ENCODE results near the gene YPEL5. TPM values are rescaled to one million over a fixed set of nuclear protein-coding genes. Genes with fewer than 3 reads are reported as not detected.

Gene YPEL5
- total RNA-seq, 8 experiments from 2014 or later = 40.0 to 106 (median 53.6) TPM

DNA sequence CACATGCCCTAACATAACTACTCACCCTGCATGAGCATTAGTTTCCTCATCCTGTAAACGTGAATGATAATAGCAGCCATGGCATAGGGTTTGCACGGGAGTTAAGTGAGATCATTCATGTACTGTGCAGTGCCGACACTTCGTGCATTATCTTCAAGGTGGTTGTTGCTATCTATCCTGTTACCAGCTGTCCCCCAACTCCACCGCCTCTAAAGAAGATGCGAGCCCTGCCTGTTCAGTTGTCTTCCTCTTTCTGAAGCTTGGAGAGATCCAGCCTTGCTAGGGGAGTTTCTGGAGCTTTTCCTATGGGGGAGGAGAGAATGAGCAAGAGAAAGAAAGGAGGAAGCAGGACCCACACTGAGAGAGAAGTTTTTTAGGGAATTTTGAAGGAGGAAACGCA is 34.4 kb downstream of the YPEL5 start:
- ATAC-seq (replicated peaks in 6 of 8) = no peak
- Histone ChIP-seq H3K27ac (no peak overlapping the region), H3K4me3 (no peak overlapping the region), H3K4me1 (replicated peaks in 1 of 2) (no peaks in the 10 kb centered on the region)
- in situ Hi-C loops (cut with MboI; ENCODE audit: low pct_unique_long_range_greater_than_20kb in 2 of 9, low sequenced_read_pairs in 9 of 9, unreplicated experiment in 9 of 9) = loop anchor here in 3 of 9 experiments (10.0 to 25.0 kb wide), 3 partner anchors 524 to 1156 kb away; no protein-coding TSS in a partner anchor
- 75 to 100% (median 81%) methylated on average over 1 to 5 of the region's 7 CpGs; no CpG with 5 or more reads in 4 of the 10 experiments for WGBS, 10 experiments

DNA sequence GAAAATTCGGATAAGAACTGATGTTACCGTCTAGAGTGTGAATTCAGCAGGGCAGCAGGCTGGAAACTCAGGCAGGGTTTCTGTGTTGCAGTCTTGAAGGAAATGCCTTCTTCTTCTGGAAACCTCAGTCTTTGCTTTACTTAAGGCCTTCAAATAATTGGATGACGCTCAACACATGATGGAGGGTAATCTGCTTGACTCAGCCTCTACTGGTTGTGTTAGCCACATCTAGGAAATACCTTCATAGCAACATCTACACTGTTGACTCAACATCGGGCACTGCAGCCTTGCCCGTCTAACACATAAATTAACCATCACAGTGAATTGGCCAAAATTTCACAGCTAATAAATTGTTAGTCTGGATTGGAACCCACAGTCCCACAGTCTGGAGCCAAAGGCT is 37.2 kb downstream of the YPEL5 start:
- ATAC-seq (replicated peaks in 6 of 8) = no peak
- H3K4me3 ChIP-seq = no peak overlapping the region
- H3K27ac ChIP-seq = no peak overlapping the region
- in situ Hi-C loops (cut with MboI; ENCODE audit: low pct_unique_long_range_greater_than_20kb in 2 of 9, low sequenced_read_pairs in 9 of 9, unreplicated experiment in 9 of 9) = loop anchor here in 3 of 9 experiments (10.0 to 25.0 kb wide), 3 partner anchors 521 to 1153 kb away; no protein-coding TSS in a partner anchor
- WGBS, 10 experiments = 40 to 100% (median 82%) methylated on average over 1 to 5 of the region's 5 CpGs; no CpG with 5 or more reads in 2 of the 10 experiments
- no peaks in the 10 kb centered on the region for H3K4me1 ChIP-seq (replicated peaks in 1 of 2)

DNA sequence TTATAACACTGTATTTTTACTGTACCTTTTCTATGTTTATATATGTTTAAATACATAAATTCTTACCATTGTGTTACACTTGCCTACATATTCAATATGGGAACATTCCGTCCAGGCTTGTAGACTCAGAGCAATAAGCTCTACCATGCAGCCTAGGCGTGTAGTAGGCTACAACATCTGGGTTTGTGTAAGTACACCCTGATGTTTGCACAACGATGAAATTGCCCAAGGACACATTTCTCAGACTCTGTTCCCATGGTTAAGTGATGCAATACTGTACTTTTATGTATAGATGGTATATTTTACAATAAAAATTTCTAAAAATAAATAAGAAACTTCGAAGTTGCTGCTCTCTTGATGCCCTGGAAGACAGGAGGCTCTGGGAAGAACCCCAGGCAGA is 38.4 kb downstream of the YPEL5 start:
- ATAC-seq (replicated peaks in 6 of 8) = peak in 3 of 8 experiments; percentile 16 to 80 (median 44)
- Histone ChIP-seq H3K4me3 (no peak overlapping the region), H3K27ac (no peak overlapping the region), H3K4me1 (replicated peaks in 1 of 2) (no peaks in the 10 kb centered on the region)
- in situ Hi-C loops (cut with MboI; ENCODE audit: low pct_unique_long_range_greater_than_20kb in 2 of 9, low sequenced_read_pairs in 9 of 9, unreplicated experiment in 9 of 9) = loop anchor here in 3 of 9 experiments (10.0 to 25.0 kb wide), 3 partner anchors 520 to 1152 kb away; no protein-coding TSS in a partner anchor
- 20 to 83% (median 55%) methylated on average over 1 to 4 of the region's 4 CpGs; no CpG with 5 or more reads in 2 of the 10 experiments for WGBS, 10 experiments

DNA sequence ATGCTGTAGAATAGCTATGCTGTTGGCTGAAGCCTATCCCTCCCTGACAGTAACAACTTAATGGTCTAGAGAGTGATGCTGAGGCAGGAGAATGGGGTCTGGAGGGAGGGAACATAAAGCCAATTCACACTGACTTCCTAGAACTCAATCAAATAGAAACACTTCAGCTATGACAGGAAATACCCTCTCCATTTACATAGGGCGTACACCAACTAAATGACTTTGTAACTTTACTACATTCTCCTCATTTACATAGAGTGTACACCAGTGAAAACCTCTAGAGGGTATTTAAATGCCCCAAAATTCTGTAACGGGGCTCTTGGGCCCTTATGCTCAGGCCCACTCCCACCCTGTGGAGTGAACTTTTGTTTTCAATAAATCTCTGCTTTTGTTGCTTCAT is 41.5 kb downstream of the YPEL5 start:
- 8 to 100% (median 50%) methylated on average over 1 to 2 of the region's 2 CpGs; no CpG with 5 or more reads in 1 of the 10 experiments for WGBS, 10 experiments
- no peak overlapping the region for H3K27ac ChIP-seq
- H3K4me3 ChIP-seq = no peak overlapping the region
- in situ Hi-C loops (cut with MboI; ENCODE audit: low pct_unique_long_range_greater_than_20kb in 2 of 9, low sequenced_read_pairs in 9 of 9, unreplicated experiment in 9 of 9) = loop anchor here in 3 of 9 experiments (10.0 to 25.0 kb wide), 3 partner anchors 517 to 1149 kb away; no protein-coding TSS in a partner anchor
- peak in 3 of 8 experiments; percentile 73 to 93 (median 91) for ATAC-seq (replicated peaks in 6 of 8)
- peaks cover 3 to 12% of the 10 kb centered on the region in 2 donors for H3K4me1 ChIP-seq (replicated peaks in 1 of 2)

DNA sequence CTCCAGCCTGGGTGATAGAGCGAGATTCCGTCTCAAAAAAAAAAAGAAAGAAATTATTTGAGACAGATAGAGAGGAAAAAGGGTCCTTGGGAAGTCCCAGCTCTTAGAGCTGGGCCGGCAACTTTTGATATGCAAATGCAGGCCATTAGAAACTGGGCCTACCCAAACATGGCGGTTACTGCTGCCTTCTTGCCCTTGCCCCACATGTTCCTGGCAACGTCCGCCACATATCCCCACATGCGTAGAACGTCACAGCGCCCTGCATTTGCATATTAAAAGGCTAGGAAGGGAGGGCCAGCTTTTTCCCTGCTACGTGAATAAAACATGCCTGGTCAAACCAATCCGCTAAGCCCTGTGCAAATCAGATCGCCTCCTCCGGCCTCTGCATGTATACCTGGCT is 43.8 kb downstream of the YPEL5 start:
- Histone ChIP-seq H3K4me3 (no peak overlapping the region), H3K4me1 (replicated peaks in 1 of 2) (peaks cover 3 to 15% of the 10 kb centered on the region in 2 donors), H3K27ac (no peak overlapping the region)
- peak in 2 of 8 experiments; percentile 10 to 20 for ATAC-seq (replicated peaks in 6 of 8)
- in situ Hi-C loops (cut with MboI; ENCODE audit: low pct_unique_long_range_greater_than_20kb in 2 of 9, low sequenced_read_pairs in 9 of 9, unreplicated experiment in 9 of 9) = loop anchor here in 2 of 9 experiments (25.0 kb wide), 2 partner anchors 972 to 1147 kb away; no protein-coding TSS in a partner anchor
- 60 to 100% (median 78%) methylated on average over 1 to 12 of the region's 13 CpGs; no CpG with 5 or more reads in 3 of the 10 experiments for WGBS, 10 experiments

DNA sequence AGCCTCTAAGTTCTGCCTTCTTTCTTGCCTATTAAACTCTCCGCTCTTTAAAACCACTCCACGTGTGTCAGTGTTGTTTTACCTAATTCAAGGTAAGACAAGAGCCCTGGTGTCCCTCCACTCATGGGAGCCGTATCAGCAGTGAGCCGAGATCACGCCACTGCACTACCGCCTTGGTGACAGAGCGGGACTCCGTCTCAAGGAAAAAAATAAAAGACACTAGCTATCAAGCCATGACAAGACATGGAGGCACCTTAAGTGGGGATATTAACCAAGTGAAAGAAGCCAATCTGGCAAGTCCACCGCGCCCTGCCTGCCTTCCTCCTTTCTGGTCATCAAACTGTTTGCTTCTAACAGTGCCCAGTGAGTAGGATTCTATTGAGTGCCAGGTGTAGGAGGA is 44.3 kb downstream of the YPEL5 start:
- H3K4me3 ChIP-seq = no peak overlapping the region
- in situ Hi-C loops (cut with MboI; ENCODE audit: low pct_unique_long_range_greater_than_20kb in 2 of 9, low sequenced_read_pairs in 9 of 9, unreplicated experiment in 9 of 9) = loop anchor here in 2 of 9 experiments (25.0 kb wide), 2 partner anchors 971 to 1146 kb away; no protein-coding TSS in a partner anchor
- no peak overlapping the region for H3K27ac ChIP-seq
- ATAC-seq (replicated peaks in 6 of 8) = no peak
- peaks cover 3 to 15% of the 10 kb centered on the region in 2 donors for H3K4me1 ChIP-seq (replicated peaks in 1 of 2)
- WGBS, 10 experiments = 83 to 100% (median 95%) methylated on average over 1 to 9 of the region's 10 CpGs; no CpG with 5 or more reads in 6 of the 10 experiments

DNA sequence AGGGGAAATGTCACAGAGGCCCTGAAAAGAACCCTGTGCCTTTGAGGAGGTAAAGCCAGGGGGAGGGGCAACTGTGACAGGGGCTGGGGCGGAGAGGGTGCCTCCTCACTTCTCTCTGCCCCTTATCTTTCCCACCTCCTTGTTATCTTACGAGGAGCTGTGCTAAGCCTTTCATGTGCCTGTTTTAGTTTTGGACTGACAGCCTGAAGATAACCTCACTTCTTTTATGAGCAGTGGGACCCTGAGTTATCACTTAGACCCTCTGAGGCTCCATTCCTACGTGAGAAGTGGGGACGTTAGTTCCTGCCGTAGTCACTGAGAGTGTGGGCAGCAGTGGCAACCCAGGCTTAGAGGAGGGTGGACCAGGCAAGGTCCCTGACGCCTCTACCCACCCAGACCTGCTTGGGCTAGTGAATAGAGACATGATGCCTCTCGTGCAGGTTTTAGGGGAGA is 45.0 kb downstream of the YPEL5 start:
- ATAC-seq (replicated peaks in 6 of 8) = no peak
- in situ Hi-C loops (cut with MboI; ENCODE audit: low pct_unique_long_range_greater_than_20kb in 2 of 9, low sequenced_read_pairs in 9 of 9, unreplicated experiment in 9 of 9) = loop anchor here in 2 of 9 experiments (25.0 kb wide), 2 partner anchors 970 to 1145 kb away; no protein-coding TSS in a partner anchor
- no peak overlapping the region for H3K4me3 ChIP-seq
- no peak overlapping the region for H3K27ac ChIP-seq
- WGBS, 10 experiments = 17 to 91% (median 78%) methylated on average over 1 to 6 of the region's 7 CpGs; no CpG with 5 or more reads in 6 of the 10 experiments
- peaks cover 3 to 15% of the 10 kb centered on the region in 2 donors for H3K4me1 ChIP-seq (replicated peaks in 1 of 2)

DNA sequence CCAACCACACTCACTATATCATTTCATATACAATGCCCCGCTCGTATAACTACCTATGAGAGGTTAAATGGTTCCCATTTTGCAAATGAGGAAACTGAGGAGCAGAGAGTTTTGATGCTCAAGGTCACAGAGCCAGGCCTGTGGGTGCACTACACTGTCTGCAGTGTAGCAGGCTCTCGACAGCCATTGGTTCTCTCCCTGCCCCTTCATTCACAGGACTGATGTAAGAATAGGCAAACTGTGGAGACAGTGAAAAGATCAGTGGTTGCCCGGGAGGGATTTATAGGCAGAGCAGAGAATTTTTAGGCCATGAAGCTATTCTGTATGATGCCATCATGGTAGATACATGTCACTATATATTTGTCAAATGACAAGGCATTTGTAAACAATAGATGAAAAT is 45.5 kb downstream of the YPEL5 start:
- Histone ChIP-seq H3K4me3 (no peak overlapping the region), H3K4me1 (replicated peaks in 1 of 2) (peaks cover 3 to 15% of the 10 kb centered on the region in 2 donors), H3K27ac (no peak overlapping the region)
- peak in 5 of 8 experiments; percentile 44 to 87 (median 77) for ATAC-seq (replicated peaks in 6 of 8)
- in situ Hi-C loops (cut with MboI; ENCODE audit: low pct_unique_long_range_greater_than_20kb in 2 of 9, low sequenced_read_pairs in 9 of 9, unreplicated experiment in 9 of 9) = loop anchor here in 2 of 9 experiments (25.0 kb wide), 2 partner anchors 970 to 1145 kb away; no protein-coding TSS in a partner anchor
- 80 to 96% (median 86%) methylated on average over 1 to 3 of the region's 4 CpGs; no CpG with 5 or more reads in 6 of the 10 experiments for WGBS, 10 experiments

DNA sequence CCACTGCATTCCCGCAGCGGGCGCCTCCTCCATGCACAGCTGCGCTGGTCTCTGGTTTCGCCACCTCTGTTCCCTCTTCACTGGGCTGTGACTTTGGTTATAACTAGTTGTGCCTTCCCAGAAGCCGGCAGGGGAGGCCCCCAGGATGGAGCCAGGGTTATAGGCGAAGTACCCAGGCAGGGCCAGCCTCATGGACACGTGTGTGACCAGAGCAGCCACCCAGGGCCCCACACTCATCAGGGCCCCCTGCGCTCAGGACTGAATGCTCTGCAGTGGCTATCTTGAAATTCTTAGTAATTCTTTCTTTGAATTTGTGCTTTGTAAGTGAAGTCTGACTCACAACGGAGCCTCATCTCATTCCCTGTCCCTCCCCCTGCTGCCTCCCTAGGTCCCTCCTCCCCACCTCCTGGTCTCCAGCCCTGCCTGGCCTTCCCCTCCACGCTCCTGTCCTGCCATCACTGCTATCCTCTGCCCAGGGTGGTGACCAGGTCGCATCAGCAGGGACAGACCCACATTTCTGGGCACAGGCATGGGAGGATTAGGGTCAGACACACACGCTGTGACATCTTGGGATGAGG is 46.4 kb downstream of the YPEL5 start:
- Histone ChIP-seq H3K4me1 (replicated peaks in 1 of 2) (peaks cover 3 to 15% of the 10 kb centered on the region in 2 donors), H3K27ac (peak overlapping the region in 1 of 2 donors; percentile 23), H3K4me3 (no peak overlapping the region)
- 42 to 100% (median 88%) methylated on average over 2 to 9 of the region's 13 CpGs; no CpG with 5 or more reads in 3 of the 10 experiments for WGBS, 10 experiments
- ATAC-seq (replicated peaks in 6 of 8) = peak in 7 of 8 experiments; percentile 58 to 87 (median 83)
- in situ Hi-C loops (cut with MboI; ENCODE audit: low pct_unique_long_range_greater_than_20kb in 2 of 9, low sequenced_read_pairs in 9 of 9, unreplicated experiment in 9 of 9) = loop anchor here in 2 of 9 experiments (25.0 kb wide), 2 partner anchors 969 to 1144 kb away; no protein-coding TSS in a partner anchor

DNA sequence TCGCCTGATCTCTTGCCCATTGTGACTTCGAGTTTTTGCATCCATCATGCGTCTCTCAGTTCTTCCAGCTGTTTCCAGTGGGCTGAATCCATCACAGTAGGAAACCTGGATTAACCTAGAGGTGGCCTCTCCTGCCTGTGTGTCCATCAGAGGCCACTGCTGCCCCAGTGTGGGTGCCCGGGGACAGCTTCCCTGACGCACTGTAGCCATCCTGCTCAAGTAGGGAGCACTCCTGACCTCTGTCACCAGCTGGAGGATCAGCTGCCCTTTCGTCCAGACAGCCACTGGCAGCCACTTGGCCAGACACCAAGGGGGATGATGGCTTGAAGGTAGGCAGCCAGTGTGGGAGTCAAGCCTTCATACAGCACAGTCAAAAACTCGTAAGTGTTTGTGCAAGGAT is 47.6 kb downstream of the YPEL5 start:
- ATAC-seq (replicated peaks in 6 of 8) = no peak
- 0 to 100% (median 78%) methylated on average over 1 to 5 of the region's 7 CpGs; no CpG with 5 or more reads in 3 of the 10 experiments for WGBS, 10 experiments
- in situ Hi-C loops (cut with MboI; ENCODE audit: low pct_unique_long_range_greater_than_20kb in 2 of 9, low sequenced_read_pairs in 9 of 9, unreplicated experiment in 9 of 9) = loop anchor here in 2 of 9 experiments (25.0 kb wide), 2 partner anchors 968 to 1143 kb away; no protein-coding TSS in a partner anchor
- Histone ChIP-seq H3K4me3 (no peak overlapping the region), H3K27ac (no peak overlapping the region), H3K4me1 (replicated peaks in 1 of 2) (peaks cover 3 to 15% of the 10 kb centered on the region in 2 donors)

DNA sequence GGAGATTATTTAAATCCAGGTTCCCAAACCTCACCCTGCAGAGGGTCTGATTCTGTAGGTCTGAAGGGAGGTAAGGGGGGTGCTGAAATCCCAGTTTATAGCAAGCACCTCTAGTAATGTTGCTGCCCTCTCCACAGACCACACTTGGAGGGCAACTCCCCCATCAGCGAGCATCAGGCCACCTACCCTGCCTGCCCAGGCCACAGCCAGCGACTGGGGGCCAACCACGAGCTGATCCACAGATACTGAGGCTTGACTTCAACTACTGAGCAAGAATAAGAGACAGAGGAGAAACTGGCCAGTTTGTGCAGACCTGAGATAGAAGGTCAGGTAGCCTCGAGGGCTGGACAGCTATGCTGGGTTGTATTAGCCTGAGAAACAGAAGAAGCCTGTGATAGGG is 48.2 kb downstream of the YPEL5 start:
- in situ Hi-C loops (cut with MboI; ENCODE audit: low pct_unique_long_range_greater_than_20kb in 2 of 9, low sequenced_read_pairs in 9 of 9, unreplicated experiment in 9 of 9) = loop anchor here in 2 of 9 experiments (25.0 kb wide), 2 partner anchors 967 to 1142 kb away; no protein-coding TSS in a partner anchor
- Histone ChIP-seq H3K27ac (no peak overlapping the region), H3K4me3 (no peak overlapping the region), H3K4me1 (replicated peaks in 1 of 2) (peaks cover 3 to 15% of the 10 kb centered on the region in 2 donors)
- no peak for ATAC-seq (replicated peaks in 6 of 8)
- 0 to 79% (median 49%) methylated on average over 1 to 4 of the region's 4 CpGs; no CpG with 5 or more reads in 6 of the 10 experiments for WGBS, 10 experiments

DNA sequence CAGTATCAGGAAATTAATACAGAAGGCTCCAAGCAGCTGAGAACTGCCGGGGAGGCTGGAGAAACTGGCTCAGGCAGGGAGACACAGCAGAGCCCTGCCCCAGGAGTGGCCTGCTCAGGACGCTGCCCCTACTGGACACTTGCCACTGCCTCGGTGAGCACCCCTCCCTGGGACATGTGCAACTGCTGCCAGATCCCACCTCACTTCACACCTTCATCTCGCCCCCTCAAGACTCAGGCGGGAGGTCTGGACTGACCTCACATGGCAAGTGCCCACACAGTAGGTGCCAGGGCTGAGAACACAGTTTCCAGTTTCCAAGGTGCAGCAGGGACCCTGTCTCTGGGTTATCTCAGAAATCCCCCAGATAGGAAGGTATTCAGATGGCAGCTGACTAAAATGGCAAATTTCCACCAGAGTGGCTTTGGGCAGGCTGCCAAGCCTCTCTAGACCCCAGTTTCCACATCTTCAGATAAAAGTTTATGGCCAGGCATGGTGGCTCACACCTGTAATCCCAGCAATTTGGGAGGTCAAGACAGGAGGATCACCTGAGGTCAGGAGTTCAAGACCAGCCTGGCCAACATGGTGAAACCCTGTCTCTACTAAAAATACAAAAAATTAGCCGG is 50.9 kb downstream of the YPEL5 start:
- in situ Hi-C loops (cut with MboI; ENCODE audit: low pct_unique_long_range_greater_than_20kb in 2 of 9, low sequenced_read_pairs in 9 of 9, unreplicated experiment in 9 of 9) = loop anchor here in 2 of 9 experiments (25.0 kb wide), 2 partner anchors 965 to 1140 kb away; no protein-coding TSS in a partner anchor
- WGBS, 10 experiments = 40 to 100% (median 76%) methylated on average over 1 to 5 of the region's 6 CpGs; no CpG with 5 or more reads in 2 of the 10 experiments
- no peak for ATAC-seq (replicated peaks in 6 of 8)
- H3K27ac ChIP-seq = no peak overlapping the region
- peaks cover 3 to 9% of the 10 kb centered on the region in 2 donors for H3K4me1 ChIP-seq (replicated peaks in 1 of 2)
- no peak overlapping the region for H3K4me3 ChIP-seq

All from motor neuron (in vitro differentiated cells).